GM18502 (cell line): ENCODE data around the gene GABRB3.

ENCODE experiments used
- ATAC-seq: cut with Tn5 transposase; IDR thresholded peaks from one replicate; pipeline ENCODE4 v1.9.1; 2021; ENCODE audit warnings: mild to moderate bottlenecking; ENCODE audit not compliant: unreplicated experiment, poor library complexity

Gene GABRB3

DNA sequence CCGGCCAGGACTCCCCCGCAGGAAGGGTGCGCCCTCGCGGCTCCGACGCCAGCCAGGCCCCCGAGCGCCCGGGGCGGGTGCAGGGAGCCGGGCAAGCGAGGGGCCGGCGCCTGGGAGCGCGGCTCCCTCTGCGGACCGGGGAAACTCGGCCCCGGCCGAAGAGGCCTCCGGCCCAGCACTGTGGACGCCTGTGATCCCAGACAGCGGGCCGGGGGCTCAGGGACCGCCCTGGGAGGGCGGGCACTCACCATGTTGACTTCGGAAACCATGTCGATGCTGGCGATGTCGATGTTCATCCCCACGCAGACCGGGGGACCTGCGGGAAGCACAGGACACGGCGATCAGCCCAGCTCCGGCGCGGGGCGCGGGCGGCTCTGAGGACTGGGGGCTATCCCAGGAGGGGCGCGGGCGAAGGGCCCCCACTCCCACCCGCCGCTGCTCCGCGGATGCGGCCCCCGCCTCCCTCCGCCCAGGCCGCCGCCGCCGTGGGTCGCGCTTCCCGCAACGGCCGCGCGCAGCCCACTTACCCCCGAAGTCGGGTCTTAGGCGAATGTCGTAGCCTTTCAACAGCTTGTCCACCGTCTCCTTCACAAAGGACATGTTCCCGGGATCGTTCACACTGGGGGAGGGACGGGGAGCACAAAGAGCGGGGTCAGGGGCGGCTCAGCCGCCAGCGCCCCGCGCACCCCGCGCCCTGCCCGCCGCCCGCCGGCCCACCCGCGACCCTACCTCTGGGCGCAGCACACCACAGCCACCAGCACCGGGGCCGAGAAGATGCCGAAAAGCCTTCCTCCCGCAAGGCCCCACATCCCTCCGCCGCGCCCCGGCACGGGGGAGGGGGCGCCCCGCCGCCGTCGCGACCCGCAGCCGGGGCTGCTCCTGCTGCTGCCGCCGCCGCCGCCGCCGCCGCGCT lies at the start of gene GABRB3:
Gene GABRB3, minus strand, starts transcription at position 913 of the 913 bp plus-strand sequence.
- no peak for ATAC-seq

DNA sequence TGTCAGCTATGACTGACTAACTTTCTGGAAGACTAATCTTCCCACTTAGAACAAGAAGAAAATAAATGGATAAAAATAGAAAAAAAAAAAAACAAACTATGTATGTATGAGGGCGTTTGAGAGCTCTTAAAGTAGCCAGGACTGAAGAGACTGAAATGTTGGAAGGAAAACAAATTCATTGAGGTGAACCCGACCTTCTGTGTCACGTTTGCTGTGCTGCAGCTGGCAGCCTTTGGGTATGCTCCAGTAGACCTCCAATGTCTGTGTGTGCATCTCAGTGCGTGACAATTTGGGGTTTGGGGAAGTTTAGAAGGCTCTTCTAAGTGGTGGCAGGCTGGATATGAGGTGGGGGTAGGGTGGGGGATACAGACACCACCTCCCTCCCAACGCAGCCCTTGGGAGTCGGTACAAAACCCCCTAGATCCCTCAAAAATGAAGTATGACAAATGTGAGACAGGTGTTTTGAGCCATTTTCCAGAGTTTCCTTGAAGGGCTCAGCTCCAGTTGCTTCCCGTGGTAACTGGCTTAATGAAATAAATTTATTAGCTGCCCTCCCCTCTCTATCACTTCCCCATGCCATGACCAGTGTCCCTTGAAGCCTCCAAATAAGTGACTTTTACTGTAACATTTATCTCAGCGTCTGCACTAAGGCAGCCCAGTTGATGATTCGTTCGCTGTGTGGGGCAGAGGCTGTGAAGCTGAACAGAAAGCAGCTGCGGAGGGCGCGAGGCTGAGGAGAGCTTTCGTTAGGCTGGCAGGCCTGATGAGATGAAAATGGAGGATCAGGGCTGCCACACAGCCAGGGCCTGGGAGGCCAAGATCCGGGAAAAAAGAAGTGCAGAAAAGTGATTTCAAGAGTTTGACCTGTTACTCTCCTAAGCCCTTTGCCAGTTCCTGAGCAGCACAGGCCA lies 34.9 kb upstream of the GABRB3 start:
- no peak for ATAC-seq

DNA sequence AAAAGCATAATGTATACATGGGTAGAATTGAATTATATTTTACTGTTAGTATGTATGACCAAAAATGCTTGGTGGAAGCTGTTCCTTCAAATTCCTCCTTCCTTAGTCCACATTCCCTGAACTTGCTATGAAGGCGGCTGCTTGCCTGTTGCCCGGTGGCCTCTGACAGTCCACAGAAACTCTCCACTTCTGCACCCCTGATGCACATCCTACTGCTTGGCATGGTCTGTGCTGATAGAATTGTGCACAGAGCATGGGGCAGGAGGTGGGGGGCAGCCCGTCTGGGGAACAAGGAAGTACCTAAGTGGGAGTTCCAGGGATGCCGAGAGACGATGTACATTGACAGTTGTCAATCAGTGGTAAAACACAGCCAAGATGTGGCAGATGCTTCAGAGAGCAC lies 33.7 kb upstream of the GABRB3 start:
- no peak for ATAC-seq

DNA sequence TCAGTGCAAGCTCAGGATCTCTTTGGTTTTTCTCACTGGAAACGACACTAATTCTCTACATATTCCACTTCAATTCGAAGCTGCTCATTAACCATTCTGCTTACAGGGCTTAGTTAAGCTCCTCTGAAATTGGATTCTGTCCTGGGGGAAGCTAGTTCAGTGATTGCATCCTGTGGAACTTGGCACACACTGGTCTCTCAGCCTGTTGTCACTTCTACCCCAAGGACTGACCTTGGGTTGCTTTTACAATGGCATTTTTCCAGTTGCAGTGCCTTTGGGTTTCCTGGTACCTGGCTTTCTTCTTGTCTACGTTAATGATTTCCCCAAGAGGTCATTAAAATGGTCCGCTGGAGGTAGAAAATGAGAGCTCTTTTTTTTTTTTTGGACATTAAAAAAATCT lies 33.3 kb upstream of the GABRB3 start:
- no peak for ATAC-seq

DNA sequence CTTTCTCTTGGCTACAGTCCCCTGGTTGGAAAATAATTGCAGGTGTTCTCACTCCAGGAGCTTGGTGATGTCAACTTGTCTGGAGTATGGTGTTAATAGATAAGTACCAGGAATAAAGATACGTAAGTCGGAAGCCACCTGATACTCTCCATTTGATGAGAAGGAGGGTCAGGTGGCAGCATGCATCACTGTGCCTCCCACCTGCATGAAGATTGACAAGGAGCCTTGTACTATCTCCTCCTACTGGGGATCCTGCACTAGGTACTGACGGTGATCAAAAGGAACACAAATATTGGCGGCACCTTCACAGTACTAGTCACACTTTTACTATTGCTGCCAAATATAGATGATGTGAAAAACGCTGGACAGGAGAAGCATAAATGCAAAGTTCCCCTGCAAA lies 32.6 kb upstream of the GABRB3 start:
- no peak for ATAC-seq

DNA sequence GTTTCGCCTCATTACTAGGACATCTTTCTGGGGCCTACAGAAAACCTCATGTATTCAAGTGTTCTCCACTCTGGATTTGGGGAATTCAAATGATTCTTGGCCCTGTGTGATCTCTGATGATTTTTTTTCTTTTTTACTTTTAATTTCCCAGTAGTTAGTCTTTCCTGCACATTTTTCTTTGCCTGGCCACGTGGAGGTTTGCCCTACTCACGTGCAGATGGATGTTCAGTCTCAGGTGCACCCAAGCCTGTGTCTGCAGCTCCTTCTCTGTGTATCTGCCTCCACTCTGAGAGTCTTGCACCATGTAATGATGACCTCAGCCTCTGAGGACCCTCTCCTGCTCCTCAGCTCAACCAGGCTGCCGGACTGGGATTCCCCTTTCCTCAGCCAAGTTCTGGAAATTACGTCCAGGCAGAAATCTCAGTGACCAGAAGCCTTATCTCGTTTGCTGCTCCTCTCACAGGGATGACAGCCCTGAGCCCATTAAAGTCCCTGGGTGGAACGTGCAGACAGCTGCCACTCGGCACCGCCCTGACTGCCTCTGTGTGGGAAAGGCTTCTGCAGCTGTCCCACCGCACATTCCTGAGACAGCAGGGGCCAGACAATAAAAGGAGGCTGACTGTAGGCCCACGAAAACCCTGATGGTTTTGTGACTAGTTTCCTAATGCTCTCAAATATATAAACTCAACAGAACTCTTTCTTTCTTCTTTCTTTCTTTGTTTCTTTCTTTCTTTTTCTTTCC lies 31.4 kb upstream of the GABRB3 start:
- no peak for ATAC-seq

DNA sequence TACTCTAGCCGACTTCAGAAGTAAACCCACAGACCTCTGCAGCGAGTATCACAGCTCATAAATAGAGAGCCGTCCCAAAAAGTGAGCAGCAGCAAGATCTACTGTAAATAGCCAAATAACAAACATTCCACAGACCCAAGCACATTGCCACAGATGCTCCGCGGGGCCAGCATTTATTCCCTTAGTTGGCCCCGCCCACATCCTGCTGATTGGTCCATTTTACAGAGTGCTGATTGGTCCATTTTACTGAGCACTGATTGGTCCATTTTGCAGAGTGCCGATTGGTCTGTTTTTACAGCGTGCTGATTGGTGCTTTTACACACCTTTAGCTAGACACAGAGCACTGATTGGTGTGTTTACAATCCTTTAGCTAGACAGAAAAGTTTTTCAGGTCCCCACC lies 17.3 kb upstream of the GABRB3 start:
- ATAC-seq: no peak

DNA sequence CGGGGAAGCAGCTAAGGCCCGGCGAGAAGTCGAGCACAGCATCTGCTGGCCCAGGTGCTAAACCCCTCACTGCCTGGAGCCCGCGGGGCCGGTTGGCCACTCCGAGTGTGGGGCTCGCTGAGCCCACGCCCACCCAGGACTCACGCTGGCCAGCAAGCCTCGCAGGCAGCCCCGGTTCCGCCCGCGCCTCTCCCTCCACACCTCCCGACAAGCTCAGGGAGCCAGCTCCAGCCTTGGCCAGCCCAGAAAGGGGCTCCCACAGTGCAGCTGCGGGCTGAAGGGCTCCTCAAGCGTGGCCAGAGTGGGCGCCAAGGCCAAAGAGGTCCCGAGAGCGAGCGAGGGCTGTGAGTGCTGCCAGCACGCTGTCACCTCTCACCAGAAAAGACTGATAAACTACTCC lies 8.9 kb upstream of the GABRB3 start:
- ATAC-seq: no peak

DNA sequence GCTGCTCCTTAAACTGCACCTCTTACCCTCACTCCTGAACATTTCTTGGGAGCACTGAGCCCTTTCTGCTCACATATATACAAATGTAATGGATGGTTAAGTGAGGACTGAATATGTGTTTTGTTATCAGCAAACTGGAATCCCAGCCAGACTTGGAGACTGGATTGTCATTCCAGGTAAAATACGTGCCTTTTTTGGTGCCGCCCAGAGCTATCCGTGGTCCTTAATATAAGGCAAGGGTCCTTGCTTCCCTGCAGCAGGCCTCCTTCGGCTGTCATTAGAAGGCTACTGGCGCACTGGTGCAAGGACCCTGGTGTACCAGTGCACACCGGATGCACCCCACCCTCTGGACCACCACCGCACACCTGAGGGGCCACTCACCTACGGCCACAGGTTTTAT lies 1.1 kb upstream of the GABRB3 start:
- ATAC-seq: no peak

DNA sequence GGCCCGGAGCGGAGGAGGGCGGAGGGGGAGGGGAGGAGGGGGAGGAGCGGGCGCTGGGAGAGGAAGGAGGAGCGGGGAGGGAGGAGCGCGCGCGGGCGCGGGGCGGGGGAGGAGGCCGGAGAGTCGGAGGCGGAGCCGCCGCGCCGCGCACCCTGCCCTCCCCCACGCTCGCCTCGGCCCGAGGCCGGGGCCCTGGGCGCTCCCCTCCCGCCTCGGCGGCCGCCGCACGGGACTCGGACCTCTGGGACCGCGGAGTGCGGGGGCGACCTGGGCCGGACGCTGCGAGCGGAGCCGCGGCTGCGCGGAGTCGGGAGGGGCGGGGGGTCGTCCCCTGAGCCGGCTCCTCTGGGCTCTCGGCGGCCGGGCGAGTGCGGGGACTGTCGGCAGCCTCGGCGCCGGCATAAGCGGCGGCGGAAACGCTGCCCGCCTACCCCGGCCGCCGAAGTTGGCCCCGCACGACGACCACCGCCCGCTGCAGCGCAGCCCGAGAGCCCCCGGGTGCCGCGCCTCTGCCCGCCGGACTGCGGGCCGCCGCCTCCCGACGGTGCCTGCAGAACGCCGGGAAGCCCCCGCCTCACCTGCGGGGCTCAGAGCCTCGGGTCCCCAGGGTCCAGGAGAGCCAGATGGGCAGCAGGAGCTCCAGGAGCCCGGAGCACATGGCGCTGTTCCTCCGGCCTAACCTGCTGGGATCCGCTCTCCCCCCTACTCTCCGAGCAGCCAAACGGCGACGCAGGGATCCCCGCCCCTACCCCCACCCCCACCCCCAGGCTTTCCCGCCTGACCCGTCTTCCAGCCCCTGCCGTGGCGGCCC lies 406 bp upstream of the GABRB3 start:
- ATAC-seq: no peak

DNA sequence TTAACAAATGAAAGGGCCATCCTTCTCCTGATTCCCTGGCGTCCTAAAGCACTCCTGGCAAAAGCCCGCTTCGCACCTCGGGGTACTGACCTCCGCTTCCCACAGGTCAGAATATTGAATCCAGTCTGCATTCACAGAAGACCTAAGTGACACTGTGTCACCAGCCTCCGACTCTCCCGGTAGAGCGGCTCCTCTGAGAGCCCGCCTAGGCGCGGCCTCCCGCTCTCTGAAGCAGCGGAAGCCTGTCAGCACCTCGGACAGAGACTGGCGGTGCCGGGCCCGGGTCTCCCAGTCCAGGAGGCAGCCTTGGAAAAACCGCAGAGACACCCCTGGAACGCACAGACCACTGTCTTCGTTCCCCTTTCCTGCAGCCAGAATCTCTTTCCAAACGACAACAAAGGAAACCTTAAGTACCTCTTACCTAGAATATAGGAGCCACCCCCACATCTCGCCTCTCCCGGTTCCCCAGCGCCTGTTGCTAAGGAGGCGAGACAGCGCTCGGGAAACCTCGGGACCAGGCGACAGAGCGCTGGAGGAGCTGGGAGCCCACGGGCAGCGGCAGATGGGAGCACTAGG lies 1.2 kb downstream of the GABRB3 start:
- no peak for ATAC-seq

DNA sequence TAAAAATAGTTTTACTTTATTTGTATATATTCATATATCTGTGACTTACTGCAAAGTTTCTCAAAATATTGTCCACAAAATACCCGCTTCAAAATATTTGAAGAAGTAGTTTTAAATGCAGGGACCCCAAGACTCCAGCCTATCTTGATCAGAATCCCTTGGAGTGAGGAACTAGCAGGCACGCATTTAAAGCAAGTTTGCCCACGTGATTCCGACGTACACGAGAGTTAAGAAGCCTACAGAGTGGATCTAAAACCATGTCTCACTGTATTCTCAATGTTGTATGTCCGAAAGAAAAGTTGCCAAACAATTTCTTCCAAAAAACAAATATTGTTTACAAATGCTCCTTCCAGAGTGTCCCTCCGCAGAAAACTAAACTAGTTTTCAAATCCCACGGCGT lies 1.7 kb downstream of the GABRB3 start:
- no peak for ATAC-seq

DNA sequence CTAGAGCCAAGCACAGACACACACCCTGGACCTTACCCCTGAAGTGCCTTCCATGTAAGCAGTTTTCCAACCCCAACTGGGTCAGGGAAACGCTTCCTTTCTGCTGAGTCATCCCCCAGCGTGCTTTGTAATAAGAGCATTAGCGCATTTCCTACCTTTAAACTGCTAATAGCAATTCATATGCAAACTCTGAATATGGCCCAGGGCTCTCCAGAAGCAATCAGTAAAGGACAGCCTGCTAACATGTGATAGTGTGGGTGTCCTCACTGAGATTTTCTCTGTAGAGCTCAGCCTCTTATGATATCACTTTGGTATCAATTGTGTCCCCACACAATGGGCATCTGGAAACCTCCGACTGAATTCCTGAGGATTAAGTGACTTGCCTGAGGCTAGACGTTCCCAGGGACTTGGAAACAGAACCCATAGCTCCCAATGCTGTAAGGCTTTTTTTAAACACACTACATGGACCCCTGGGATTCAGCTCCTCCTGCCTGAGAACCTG lies 5.6 kb downstream of the GABRB3 start:
- ATAC-seq: no peak

DNA sequence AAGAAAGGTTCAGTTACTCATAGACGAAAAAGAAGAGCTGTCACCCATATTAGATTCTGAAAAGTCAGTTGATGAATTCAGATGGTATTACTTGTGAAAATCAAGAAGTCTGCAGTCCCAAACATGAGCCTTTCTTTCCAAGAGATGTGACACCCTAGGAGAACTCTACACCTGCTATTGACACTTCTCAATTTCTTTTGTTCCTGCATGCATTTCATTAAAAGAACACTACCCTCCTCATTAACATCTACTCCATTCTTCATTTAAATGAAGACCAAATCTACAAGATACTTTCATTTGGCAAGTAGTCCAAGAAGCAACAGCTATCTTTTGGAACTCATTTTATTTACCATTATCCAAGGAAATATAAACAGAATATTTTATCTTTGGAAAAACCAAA lies 6.6 kb downstream of the GABRB3 start:
- no peak for ATAC-seq

DNA sequence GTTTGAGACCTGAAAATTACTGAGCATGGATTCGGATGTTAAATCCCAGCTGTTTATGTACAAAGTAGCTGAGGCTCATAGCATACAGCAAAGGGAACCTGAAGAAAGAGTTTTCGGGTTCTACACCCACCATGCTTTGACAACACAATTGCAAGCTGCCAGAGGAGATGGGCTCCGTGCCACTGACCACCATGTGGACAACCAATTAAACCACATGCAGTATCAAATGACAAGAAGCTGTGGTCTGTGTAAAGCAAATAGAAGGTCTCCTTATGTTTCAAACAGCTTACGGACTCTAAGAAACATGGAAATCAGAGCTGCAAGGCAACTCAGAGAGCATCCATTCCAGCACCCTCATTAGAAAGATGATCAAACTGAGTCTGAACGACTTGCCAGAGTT lies 12.9 kb downstream of the GABRB3 start:
- ATAC-seq: no peak

DNA sequence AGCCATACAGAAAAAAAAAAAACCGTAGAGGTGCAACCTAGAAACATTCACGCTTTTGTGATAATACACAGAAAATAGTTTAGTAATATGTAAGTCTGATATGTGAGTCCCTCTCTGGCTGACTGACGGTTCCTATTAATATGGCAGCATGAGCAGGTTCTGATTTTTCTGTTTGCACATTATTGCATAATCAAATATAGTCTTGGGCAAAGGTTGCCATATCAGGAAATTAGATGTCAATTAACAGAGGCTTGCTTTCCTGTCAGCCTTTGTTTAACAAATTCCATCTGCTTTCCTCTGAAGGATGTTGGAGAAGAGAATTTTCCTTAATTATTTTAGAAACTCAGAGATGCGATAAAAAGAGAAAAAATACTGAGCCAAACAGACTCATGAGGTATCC lies 14.8 kb downstream of the GABRB3 start:
- ATAC-seq: no peak

DNA sequence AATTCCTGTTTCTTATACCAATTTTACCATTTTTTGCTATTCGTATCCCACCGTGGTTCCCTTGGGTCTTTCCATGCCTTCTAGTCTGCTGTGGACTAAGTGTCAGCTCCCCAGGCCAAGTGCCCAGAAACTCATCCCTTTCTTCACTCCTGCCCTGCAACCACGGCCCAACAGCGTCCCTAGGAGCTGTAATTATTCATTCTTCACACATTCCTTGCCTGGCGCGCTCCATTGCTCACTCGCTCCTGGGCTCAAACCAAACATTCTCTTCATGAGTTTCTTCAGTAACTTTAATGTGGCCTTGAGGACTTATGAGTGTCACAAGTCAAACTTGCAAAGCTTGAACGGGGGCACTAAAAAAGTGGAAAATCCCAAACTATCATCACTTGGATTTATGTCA lies 15.7 kb downstream of the GABRB3 start:
- no peak for ATAC-seq

DNA sequence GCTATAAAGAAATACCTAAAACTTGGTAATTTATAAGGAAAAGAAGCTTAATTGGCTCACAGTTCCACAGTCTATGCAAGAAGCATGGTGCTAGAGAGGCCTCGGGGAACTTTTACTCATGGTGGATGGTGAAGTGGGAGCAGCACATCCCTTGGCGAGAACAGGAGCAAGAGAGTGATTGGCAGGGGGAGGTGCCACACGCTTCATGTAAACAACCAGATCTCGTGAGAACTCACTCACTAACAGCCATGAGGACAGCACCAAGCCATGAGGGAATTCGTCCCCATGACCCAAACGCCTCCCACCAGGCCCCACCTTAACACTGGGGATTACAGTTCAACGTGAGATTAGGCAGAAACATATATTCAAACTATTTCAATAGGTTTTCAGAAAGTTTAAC lies 28.0 kb downstream of the GABRB3 start:
- ATAC-seq: no peak

DNA sequence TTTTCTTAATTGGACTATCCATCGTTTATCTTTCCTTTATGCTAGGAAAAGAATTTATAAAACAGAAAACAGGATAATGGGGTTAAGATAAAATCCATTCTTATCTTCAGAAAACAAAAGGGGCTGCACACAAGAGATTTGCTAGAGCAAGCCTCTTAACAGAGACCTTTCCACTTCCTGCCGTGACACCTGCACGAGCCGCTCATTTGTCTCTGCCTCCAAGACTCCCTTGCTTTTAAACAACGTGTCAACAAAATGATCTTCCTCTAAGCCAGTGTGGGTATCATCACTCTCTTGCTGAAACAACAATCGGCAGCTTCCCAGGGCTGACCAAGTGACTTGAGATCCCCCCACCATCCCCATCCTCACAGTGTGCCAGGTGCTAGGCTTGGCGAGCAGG lies 33.1 kb downstream of the GABRB3 start:
- ATAC-seq: no peak
